IMR-90 (cell line): Measurements from ENCODE around the gene FSD1L.

Experiments
- BHLHE40 ChIP-seq: fragments of 150-350 bp; IDR thresholded peaks from 2 replicates; pipeline ENCODE4 v1.6.1; 2016; ENCODE audit warnings: mild to moderate bottlenecking, low read depth, low read length
- CEBPB ChIP-seq: IDR thresholded peaks from 2 replicates; pipeline ENCODE4 v1.6.1; 2012; ENCODE audit warnings: low read depth, low read length, improper control_type of control experiment
- CTCF ChIP-seq: conservative IDR thresholded peaks from 2 replicates; pipeline ENCODE4 v1.5.1; 2012; ENCODE audit warnings: mild to moderate bottlenecking, low read depth, low read length, improper control_type of control experiment
- FOS ChIP-seq: fragments of 150-350 bp; IDR thresholded peaks from 2 replicates; pipeline ENCODE4 v1.6.1; 2016; ENCODE audit warnings: low read depth, low read length
- MAFK ChIP-seq: IDR thresholded peaks from 2 replicates; pipeline ENCODE4 v1.6.1; 2012; ENCODE audit warnings: low read depth, low read length, improper control_type of control experiment
- MXI1 ChIP-seq: IDR thresholded peaks from 2 replicates; pipeline ENCODE4 v1.6.1; 2012; ENCODE audit warnings: low read depth, mild to moderate bottlenecking, low read length, moderate library complexity, borderline replicate concordance
- NFE2L2 ChIP-seq: fragments of 150-350 bp; IDR thresholded peaks from 2 replicates; pipeline ENCODE4 v1.6.1; 2016; ENCODE audit warnings: low read depth, mild to moderate bottlenecking, low read length
- POLR2A ChIP-seq: IDR thresholded peaks from 2 replicates; pipeline ENCODE4 v1.6.1; 2012; ENCODE audit warnings: mild to moderate bottlenecking, low read depth, low read length
- RAD21 ChIP-seq: IDR thresholded peaks from 2 replicates; pipeline ENCODE4 v1.6.1; 2012; ENCODE audit warnings: low read length, improper control_type of control experiment
- RCOR1 ChIP-seq: IDR thresholded peaks from 2 replicates; pipeline ENCODE4 v1.6.1; 2012; ENCODE audit warnings: mild to moderate bottlenecking, low read length, improper control_type of control experiment; ENCODE audit not compliant: insufficient replicate concordance
- RFX5 ChIP-seq: IDR thresholded peaks from 2 replicates; pipeline ENCODE4 v1.8.0; 2012; ENCODE audit warnings: low read depth, mild to moderate bottlenecking, low read length, moderate library complexity
- SMC3 ChIP-seq: fragments of 150-350 bp; IDR thresholded peaks from 2 replicates; pipeline ENCODE4 v1.6.1; 2016; ENCODE audit warnings: low read depth, mild to moderate bottlenecking, antibody characterized with exemption, low read length, moderate library complexity
- TF ChIP-seq, protein P1 (sequence below): fragments of 150-350 bp; IDR thresholded peaks from 2 replicates; pipeline ENCODE4 v1.6.1; 2017; ENCODE audit warnings: mild to moderate bottlenecking, antibody characterized with exemption, low read length, low read depth
- TF ChIP-seq, protein P2 (sequence below): fragments of 150-350 bp; IDR thresholded peaks from 2 replicates; pipeline ENCODE4 v1.6.1; 2016; ENCODE audit warnings: low read depth, mild to moderate bottlenecking, low read length, moderate library complexity, borderline replicate concordance

- TF ChIP-seq CTCF (no peak), RFX5 (no peak), MXI1 (no peak), POLR2A (no peak), SMC3 (no peak), BHLHE40 (no peak), CEBPB (no peak), RAD21 (no peak), RCOR1 (no peak), NFE2L2 (no peak), MAFK (no peak), FOS (no peak)
- TF ChIP-seq, protein P1, sequence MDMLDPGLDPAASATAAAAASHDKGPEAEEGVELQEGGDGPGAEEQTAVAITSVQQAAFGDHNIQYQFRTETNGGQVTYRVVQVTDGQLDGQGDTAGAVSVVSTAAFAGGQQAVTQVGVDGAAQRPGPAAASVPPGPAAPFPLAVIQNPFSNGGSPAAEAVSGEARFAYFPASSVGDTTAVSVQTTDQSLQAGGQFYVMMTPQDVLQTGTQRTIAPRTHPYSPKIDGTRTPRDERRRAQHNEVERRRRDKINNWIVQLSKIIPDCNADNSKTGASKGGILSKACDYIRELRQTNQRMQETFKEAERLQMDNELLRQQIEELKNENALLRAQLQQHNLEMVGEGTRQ: no peak
- TF ChIP-seq, protein P2, sequence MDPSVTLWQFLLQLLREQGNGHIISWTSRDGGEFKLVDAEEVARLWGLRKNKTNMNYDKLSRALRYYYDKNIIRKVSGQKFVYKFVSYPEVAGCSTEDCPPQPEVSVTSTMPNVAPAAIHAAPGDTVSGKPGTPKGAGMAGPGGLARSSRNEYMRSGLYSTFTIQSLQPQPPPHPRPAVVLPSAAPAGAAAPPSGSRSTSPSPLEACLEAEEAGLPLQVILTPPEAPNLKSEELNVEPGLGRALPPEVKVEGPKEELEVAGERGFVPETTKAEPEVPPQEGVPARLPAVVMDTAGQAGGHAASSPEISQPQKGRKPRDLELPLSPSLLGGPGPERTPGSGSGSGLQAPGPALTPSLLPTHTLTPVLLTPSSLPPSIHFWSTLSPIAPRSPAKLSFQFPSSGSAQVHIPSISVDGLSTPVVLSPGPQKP: no peak
Measured at GRCh38 chr9:105510024-105510423, 62.2 kb downstream of the FSD1L start.
